HG03108 (cell line): Measurements from ENCODE around the gene LNPEP.
"Not testable (repeated sequence)": the region's sequence is repeated elsewhere in the genome, so short reads cannot be mapped to it uniquely, and the experiment has no call there.

Experiments used
- ATAC-seq: cut with Tn5 transposase; IDR thresholded peaks from one replicate; pipeline ENCODE4 v1.9.1; 2021; ENCODE audit warnings: moderate library complexity; ENCODE audit not compliant: unreplicated experiment

The LNPEP gene

DNA sequence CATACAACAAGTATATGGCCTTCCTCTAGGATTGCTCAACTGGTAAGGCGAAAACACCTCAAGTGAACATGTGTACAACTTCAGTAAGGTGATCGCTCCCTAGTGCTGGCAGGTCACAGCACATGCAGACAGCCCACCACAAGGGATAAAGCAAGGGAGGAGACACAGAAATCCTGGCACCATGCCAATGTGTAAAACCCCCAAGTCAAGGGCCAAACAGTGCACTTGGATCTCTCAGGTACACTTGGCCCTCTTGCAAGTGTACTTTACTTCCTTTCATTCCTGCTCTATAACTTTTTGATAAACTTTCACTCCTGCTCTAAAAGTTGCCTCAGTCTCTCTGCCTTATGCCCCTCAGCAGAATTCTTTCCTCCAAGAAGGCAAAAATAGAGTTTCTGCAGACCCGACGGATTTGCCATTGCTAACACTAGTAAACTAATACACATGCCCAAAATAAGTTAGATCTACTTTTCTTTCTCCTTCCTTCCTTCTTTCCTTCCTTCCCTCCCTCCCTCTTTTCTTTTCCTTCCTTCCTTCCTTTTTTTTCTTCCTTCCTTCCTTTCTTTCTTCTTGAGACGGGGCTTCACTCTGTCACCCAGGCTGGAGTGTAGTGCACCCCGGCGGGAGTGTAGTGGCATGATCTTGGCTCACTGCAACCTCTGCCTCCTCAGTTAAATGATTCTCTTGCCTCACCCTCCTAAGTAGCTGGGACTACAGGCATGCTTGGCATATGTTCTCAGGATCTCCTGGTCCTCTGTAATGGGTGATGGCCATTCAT, 6.8 kb upstream of the LNPEP start:
- ATAC-seq: no peak

DNA sequence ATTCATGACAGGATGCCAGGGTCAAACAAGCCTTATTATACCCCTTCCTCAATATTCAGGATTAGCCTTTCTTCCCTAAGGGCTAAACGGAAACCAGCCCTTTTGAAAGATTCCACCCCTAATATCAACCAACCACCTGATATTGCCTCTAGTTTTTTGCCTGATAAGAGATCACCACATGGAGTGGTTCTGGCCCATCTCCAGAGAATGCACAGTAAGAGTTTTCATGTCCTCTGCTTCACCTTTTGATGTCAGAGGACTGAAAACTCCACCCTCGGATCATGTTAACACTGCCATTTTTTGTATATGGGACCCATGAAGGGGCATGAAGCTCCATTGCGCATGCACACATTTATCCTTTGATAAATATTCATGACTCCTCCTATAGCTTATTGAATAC, 5.8 kb upstream of the LNPEP start:
- no peak for ATAC-seq

- ATAC-seq: no peak
These were observed 5.3 kb upstream of the LNPEP start for GRCh38 chr5:96930589-96930988.

DNA sequence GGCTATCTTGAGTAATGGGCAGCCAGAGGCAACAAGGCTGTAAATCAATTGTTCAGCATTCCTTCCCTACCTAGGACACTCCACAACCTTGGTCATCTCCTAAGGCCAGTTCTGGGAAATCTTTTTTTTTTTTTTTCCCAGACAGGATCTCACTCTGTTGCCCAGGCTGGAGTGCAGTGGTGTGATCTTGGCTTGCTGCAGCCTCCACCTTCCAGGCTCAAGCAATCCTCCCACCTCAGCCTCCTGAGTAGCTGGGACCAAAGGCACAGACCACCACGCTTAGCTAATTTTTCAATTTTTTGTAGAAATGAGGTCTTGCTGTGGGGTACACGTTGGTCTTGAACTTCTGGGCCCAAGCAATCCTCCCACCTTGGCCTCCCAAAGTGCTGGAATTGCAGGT, 4.8 kb upstream of the LNPEP start:
- not testable (repeated sequence) for ATAC-seq

GRCh38 chr5:96931605-96932004, 4.3 kb upstream of the LNPEP start:
- no peak for ATAC-seq

DNA sequence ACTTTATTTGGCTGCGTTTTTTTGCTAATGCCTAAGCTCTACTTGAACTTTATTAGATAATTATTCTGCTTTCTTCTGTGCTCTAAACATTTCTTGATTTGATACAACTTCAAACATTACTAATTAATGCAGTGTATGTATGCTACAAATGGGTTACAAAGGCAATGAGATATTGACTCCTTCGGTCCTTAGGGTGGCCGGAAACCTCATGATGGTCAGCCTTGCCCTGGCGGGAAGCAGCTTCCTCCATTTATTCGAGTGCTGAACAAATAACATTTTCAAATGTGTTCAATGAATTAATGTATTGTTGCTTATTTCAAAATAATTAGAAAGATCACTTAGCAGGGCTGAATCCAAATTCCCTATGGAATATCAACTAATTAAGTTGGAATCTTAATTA, 3.9 kb upstream of the LNPEP start:
- no peak for ATAC-seq

- ATAC-seq: no peak
These were observed 1.8 kb upstream of the LNPEP start for GRCh38 chr5:96933764-96934707.

DNA sequence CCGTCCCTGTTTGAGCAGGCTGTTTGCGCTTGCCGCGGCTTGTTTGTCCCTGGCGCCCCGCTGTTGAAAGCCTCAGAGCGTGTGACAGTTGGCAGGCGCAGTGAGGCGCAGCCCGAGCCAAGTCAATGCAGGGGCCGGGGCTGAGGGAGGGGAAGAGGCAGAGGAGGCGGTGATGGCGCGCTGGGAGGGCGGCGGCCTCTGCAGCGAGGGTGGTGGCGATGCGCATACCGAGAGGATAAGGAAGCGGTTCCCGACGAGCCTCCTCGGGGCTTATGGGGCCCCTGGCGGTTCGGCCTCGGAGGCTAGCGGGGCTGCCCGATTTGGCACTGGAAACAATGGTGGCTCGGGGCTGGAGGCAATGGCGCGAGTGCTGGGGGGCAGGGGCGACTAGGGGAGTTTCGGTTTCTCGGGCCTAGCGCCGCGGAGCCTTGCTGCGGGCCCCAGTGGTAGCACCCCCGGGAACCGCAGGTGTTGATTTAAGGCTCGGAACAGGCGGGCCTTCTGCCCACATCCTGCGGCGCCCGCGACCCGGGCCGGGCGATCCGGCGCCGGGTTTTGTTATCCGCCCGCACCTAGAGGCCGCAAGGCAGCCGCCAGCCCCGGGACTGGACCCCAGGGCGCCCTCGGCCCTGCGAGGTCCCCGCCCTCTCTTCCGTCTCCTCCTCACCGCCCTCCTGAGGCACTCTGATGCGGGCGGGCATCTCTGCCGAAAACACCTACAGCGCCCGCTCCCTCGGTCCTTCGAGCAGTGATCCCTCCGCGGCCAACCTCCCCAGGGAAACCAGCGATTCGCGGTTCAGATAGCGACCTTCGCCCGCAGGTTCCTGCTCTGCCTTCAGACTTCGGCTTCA, 947 bp upstream of the LNPEP start:
- ATAC-seq: peak; percentile 54

GRCh38 chr5:96936431-96937320, 796 bp downstream of the LNPEP start:
- peak; percentile 17 for ATAC-seq

GRCh38 chr5:96940586-96940985, 4.7 kb downstream of the LNPEP start:
- ATAC-seq: no peak

DNA sequence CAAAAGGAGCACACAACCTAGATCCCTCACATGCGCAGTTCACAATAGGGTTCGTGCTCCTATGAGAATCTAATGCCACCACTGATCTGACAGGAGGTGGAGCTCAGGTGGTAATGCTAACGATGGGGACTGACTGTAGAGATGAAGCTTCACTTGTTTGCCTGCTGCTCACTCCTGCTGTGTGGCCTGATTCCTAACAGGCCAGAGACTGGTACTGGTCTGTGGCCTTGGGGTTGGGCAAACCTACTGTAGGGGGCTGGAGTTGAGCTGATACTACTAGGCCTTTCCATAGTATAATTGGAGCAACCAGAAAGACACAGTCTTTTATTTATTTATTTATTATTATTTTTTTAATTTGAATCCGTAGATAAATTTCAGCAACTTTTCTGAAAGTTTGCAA, 5.3 kb downstream of the LNPEP start:
- ATAC-seq: no peak

DNA sequence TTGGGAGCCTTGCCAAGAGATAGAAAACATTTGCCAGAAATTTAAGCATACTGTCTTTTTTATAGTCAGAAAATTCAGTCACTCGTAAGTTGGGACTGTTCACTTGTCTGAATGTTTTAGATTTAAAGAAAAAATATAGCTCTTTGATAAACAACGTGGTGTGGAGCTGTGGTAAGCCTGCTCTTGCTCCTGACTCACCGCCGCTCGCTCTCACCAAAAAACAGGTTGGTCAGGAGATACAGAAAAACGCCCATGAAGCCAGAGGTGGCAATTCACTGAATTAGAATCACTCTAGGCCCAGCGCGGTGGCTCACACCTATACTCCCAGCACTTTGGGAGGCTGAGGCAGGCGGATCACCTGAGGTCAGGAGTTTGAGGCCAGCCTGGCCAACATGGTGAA, 6.2 kb downstream of the LNPEP start:
- ATAC-seq: no peak

DNA sequence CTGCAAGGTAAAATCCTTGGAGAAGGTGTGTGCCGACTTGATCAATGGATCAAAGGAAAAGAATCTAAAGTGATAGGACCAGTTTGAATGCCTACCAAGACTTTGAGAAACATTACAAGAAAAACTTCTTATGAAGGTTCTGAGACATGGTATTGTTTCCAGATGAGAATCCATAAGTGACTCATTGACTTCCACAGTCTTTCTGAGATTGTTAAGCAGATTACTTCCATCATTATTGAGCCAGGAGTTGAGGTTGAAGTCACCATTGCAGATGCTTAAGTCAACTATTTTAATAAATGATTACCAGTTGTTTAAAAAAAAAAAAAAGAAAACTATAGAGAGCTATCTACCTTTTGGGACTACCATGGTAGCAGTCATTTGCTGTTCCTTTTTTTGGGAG, 7.0 kb downstream of the LNPEP start:
- ATAC-seq: no peak

DNA sequence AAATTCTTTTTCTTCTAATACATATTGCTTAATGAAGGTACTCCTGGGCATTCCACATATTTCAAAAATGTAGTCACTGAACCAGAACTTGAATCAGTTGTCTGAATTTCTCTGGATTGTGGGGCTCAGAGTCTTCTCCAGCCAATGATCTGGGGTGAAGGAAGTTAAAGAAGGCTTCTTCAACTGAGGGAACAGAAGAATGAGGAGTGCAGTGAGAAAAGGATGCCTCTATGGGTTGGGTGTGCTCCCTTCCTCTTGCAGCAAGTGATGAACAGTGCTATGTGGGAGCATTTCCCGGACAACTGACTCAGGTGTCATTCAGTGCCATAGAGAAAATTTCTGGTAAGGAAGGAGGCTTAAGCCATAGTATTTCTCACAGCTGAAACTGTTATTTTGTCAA, 7.9 kb downstream of the LNPEP start:
- no peak for ATAC-seq

- ATAC-seq: no peak
These were observed 9.4 kb downstream of the LNPEP start for GRCh38 chr5:96945144-96945897.

- ATAC-seq: no peak
These were observed 10.5 kb downstream of the LNPEP start for GRCh38 chr5:96946381-96946780.

DNA sequence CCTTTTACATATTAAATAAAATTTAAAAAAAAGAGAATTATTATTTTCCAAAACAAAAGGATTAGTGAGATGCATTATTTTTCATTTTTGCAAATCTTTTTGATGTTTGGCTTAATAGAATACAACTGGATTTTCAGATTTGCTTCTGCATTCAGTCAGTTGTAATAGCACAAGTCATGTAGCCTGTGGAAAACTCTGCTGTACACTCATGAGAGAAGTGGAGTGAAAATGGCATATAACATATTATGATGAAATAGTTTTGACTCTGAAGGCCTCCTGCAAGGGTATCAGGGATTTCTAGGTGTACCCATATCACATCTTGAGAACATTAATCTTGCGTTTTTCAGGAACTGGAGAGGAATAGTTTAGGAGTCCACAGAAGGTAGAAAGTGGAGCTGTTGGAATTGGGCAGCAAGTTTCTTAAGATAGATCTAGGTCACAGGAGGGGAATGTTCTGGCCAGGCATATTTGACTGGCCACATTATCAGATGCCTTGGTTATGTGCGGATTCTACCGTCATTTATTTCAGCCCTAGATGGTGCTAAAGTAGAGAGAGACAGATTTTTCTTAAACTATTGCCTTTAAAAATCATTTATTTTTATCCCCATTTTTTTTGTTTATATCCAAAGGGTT, 16.4 kb downstream of the LNPEP start:
- no peak for ATAC-seq

DNA sequence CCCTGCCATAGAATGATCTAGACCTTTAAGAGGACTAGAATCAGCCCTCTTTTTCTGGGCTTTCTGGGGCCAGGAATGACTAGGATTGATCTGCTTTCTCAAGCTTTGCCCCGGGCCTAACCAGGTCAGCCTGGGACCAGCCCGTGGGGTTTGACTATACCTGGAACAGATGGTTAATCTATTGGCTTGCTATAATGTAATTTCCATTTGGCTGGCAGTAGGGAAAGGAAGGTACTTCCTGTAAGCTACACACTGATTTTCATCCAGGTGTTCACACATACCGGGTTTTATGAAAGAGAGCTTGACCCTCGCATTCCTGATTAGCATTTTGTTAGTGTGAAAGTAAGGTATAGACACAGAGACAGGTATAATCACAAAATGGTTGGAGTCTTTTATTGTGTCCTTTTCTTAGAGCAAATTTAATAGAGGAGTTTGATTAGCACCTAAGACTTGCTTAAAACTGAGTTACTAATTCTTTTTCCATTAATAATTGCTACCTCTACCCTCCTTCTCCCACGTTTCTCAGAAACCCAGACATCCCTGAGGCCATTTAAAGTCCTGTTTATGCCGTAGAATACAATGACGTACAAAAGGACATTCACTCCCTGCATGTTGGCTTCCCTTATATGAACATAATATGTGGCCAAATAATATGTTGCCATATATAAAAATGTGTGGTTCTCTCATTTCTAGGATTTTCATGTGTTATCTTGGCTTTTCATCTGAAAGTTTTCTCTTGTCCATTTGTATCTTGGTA, 17.3 kb downstream of the LNPEP start:
- ATAC-seq: no peak
